Activated CD4-positive, alpha-beta T cell treated with anti-CD3 and anti-CD28 coated beads for 4 hours (primary cell): ENCODE measurements around the gene TRMT11.

ENCODE experiments used
- DNase-seq, 2 donors: peaks; one replicate each; pipeline ENCODE4 v3.0.0-alpha.2; 2020

Gene TRMT11

GRCh38 chr6:126077810-126078776 is 91.8 kb downstream of the TRMT11 start:
- no peak for DNase-seq

- no peak for DNase-seq
These were observed 97.5 kb downstream of the TRMT11 start for GRCh38 chr6:126083875-126084274.

GRCh38 chr6:126086560-126086959 is 100.2 kb downstream of the TRMT11 start:
- DNase-seq: no peak
